ENCODE measurements around the gene KCNK6. TPM values are rescaled to one million over a fixed set of nuclear protein-coding genes. Genes with fewer than 3 reads are reported as not detected.
A peak's percentile ranks its signal among the peaks of the same experiment; 100 is the strongest.

The KCNK6 gene
- total and polyA plus RNA-seq, 3 experiments from 2014 or later = 3.6 to 11.1 (median 10.1) TPM

GRCh38 chr19:38303517-38304351 lies 15.9 kb upstream of the KCNK6 start, which contains the start of gene C19orf33:
Gene C19orf33 (plus strand): TSS chr19:38304251. CDS start chr19:38304262, 11 bp downstream.
- ChIA-PET CTCF (no interaction called here), POLR2A (no interaction called here)
- Mint-ChIP-seq H3K4me1 (no peaks in the 10 kb centered on the region), H3K27me3 (no peaks in the 10 kb centered on the region), H3K27ac (peak within 1 kb of the TSS in 2 of 8 donors; percentile 43 to 50), H3K36me3 (peaks cover 0 to 27% (median 3%) of the 10 kb centered on the region in 3 donors), H3K4me3 (no peak within 1 kb of the TSS), H3K9me3 (no peaks in the 10 kb centered on the region)
- Histone ChIP-seq H3K36me3 (ENCODE audit: insufficient read depth, low read length) (no peaks in the 10 kb centered on the region), H3K4me1 (ENCODE audit: insufficient read depth, low read length) (no peaks in the 10 kb centered on the region), H3K4me3 (ENCODE audit: low read length) (no peak within 1 kb of the TSS), H3K9me3 (ENCODE audit: low read length) (no peaks in the 10 kb centered on the region), H3K27ac (ENCODE audit: low read depth, low read length) (no peak within 1 kb of the TSS), H3K27me3 (ENCODE audit: insufficient read depth, low read length, poor library complexity, severe bottlenecking) (no peaks in the 10 kb centered on the region)
- no peak for DNase-seq

DNA sequence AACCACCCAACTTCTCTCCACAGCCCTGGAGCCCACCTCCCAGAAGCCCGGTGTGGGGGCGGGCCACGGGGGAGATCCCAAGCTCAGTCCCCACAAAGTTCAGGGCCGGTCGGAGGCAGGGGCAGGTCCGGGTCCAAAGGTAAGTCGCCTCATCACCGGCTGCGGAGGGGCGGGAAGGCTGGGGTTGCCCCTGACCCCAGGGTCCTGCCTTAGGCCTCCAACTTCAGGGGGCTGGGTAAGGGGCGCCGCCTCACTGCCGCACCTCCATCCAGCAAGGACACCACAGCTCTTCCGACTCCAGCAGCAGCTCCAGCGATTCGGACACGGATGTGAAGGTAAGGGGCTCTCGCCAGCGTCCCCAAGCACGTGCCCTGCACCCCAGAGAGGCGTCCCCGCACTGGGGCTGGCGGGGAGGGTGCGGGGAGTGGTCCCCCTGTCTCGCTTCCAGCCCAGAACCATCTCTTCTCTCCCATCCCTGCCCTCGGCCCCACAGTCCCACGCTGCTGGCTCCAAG lies 15.2 kb upstream of the KCNK6 start:
- Mint-ChIP-seq H3K36me3 (peaks cover 0 to 31% (median 3%) of the 10 kb centered on the region in 3 donors), H3K4me3 (no peak overlapping the region), H3K27me3 (no peaks in the 10 kb centered on the region), H3K4me1 (no peaks in the 10 kb centered on the region), H3K27ac (no peak overlapping the region), H3K9me3 (no peaks in the 10 kb centered on the region)
- no peaks in the 10 kb centered on the region for H3K36me3 ChIP-seq (ENCODE audit: insufficient read depth, low read length)
- H3K27me3 ChIP-seq (ENCODE audit: insufficient read depth, low read length, poor library complexity, severe bottlenecking) = no peaks in the 10 kb centered on the region
- no peak overlapping the region for H3K27ac ChIP-seq (ENCODE audit: low read depth, low read length)
- CTCF ChIA-PET = no interaction called here
- no peak overlapping the region for H3K4me3 ChIP-seq (ENCODE audit: low read length)
- no peaks in the 10 kb centered on the region for H3K4me1 ChIP-seq (ENCODE audit: insufficient read depth, low read length)
- DNase-seq = no peak
- no peaks in the 10 kb centered on the region for H3K9me3 ChIP-seq (ENCODE audit: low read length)
- POLR2A ChIA-PET = no interaction called here

- H3K9me3 Mint-ChIP-seq = no peaks in the 10 kb centered on the region
- H3K9me3 ChIP-seq (ENCODE audit: low read length) = no peaks in the 10 kb centered on the region
- POLR2A ChIA-PET = no interaction called here
- H3K4me3 ChIP-seq (ENCODE audit: low read length) = no peak overlapping the region
- no peak overlapping the region for H3K27ac ChIP-seq (ENCODE audit: low read depth, low read length)
- DNase-seq = no peak
- H3K4me1 Mint-ChIP-seq = no peaks in the 10 kb centered on the region
- H3K36me3 Mint-ChIP-seq = peaks cover 0 to 34% (median 3%) of the 10 kb centered on the region in 3 donors
- H3K27ac Mint-ChIP-seq = peak overlapping the region in 1 of 8 donors; percentile 60
- no peaks in the 10 kb centered on the region for H3K4me1 ChIP-seq (ENCODE audit: insufficient read depth, low read length)
- no peaks in the 10 kb centered on the region for H3K36me3 ChIP-seq (ENCODE audit: insufficient read depth, low read length)
- H3K27me3 ChIP-seq (ENCODE audit: insufficient read depth, low read length, poor library complexity, severe bottlenecking) = no peaks in the 10 kb centered on the region
- H3K4me3 Mint-ChIP-seq = no peak overlapping the region
- H3K27me3 Mint-ChIP-seq = no peaks in the 10 kb centered on the region
- CTCF ChIA-PET = no interaction called here
Measured at GRCh38 chr19:38304866-38305429, 14.7 kb upstream of the KCNK6 start.

GRCh38 chr19:38306236-38306635 lies 13.4 kb upstream of the KCNK6 start:
- H3K4me3 ChIP-seq (ENCODE audit: low read length) = no peak overlapping the region
- H3K9me3 Mint-ChIP-seq = no peaks in the 10 kb centered on the region
- no peaks in the 10 kb centered on the region for H3K4me1 ChIP-seq (ENCODE audit: insufficient read depth, low read length)
- DNase-seq = no peak
- no peak overlapping the region for H3K4me3 Mint-ChIP-seq
- H3K36me3 Mint-ChIP-seq = peaks cover 0 to 41% (median 3%) of the 10 kb centered on the region in 3 donors
- no peak overlapping the region for H3K27ac ChIP-seq (ENCODE audit: low read depth, low read length)
- CTCF ChIA-PET = interaction anchor here (0.8 kb wide), 1 partner anchor 54 kb away, joined by 3 read pairs; no protein-coding TSS in a partner anchor
- no peaks in the 10 kb centered on the region for H3K27me3 ChIP-seq (ENCODE audit: insufficient read depth, low read length, poor library complexity, severe bottlenecking)
- H3K27me3 Mint-ChIP-seq = no peaks in the 10 kb centered on the region
- H3K27ac Mint-ChIP-seq = no peak overlapping the region
- POLR2A ChIA-PET = interaction anchor here (0.6 kb wide), 1 partner anchor 398 kb away, joined by 3 read pairs; no protein-coding TSS in a partner anchor
- no peaks in the 10 kb centered on the region for H3K36me3 ChIP-seq (ENCODE audit: insufficient read depth, low read length)
- peaks cover 0 to 10% (median 4%) of the 10 kb centered on the region in 3 donors for H3K4me1 Mint-ChIP-seq
- H3K9me3 ChIP-seq (ENCODE audit: low read length) = no peaks in the 10 kb centered on the region

GRCh38 chr19:38307076-38307475 lies 12.6 kb upstream of the KCNK6 start:
- Histone ChIP-seq H3K27me3 (ENCODE audit: insufficient read depth, low read length, poor library complexity, severe bottlenecking) (no peaks in the 10 kb centered on the region), H3K4me3 (ENCODE audit: low read length) (no peak overlapping the region), H3K4me1 (ENCODE audit: insufficient read depth, low read length) (no peaks in the 10 kb centered on the region), H3K27ac (ENCODE audit: low read depth, low read length) (no peak overlapping the region), H3K9me3 (ENCODE audit: low read length) (no peaks in the 10 kb centered on the region), H3K36me3 (ENCODE audit: insufficient read depth, low read length) (no peaks in the 10 kb centered on the region)
- H3K4me3 Mint-ChIP-seq = no peak overlapping the region
- ChIA-PET CTCF (no interaction called here), POLR2A (no interaction called here)
- peaks cover 0 to 14% (median 4%) of the 10 kb centered on the region in 3 donors for H3K4me1 Mint-ChIP-seq
- H3K36me3 Mint-ChIP-seq = peaks cover 0 to 43% (median 4%) of the 10 kb centered on the region in 3 donors
- no peaks in the 10 kb centered on the region for H3K27me3 Mint-ChIP-seq
- no peak for DNase-seq
- no peaks in the 10 kb centered on the region for H3K9me3 Mint-ChIP-seq
- no peak overlapping the region for H3K27ac Mint-ChIP-seq

- Mint-ChIP-seq H3K36me3 (peaks cover 0 to 43% (median 4%) of the 10 kb centered on the region in 3 donors), H3K27me3 (no peaks in the 10 kb centered on the region), H3K4me1 (peaks cover 0 to 16% (median 8%) of the 10 kb centered on the region in 3 donors), H3K9me3 (no peaks in the 10 kb centered on the region), H3K27ac (peak overlapping the region in 1 of 8 donors; percentile 11), H3K4me3 (no peak overlapping the region)
- H3K4me1 ChIP-seq (ENCODE audit: insufficient read depth, low read length) = no peaks in the 10 kb centered on the region
- no peak overlapping the region for H3K27ac ChIP-seq (ENCODE audit: low read depth, low read length)
- ChIA-PET CTCF (no interaction called here), POLR2A (no interaction called here)
- no peaks in the 10 kb centered on the region for H3K9me3 ChIP-seq (ENCODE audit: low read length)
- H3K4me3 ChIP-seq (ENCODE audit: low read length) = no peak overlapping the region
- H3K27me3 ChIP-seq (ENCODE audit: insufficient read depth, low read length, poor library complexity, severe bottlenecking) = no peaks in the 10 kb centered on the region
- no peaks in the 10 kb centered on the region for H3K36me3 ChIP-seq (ENCODE audit: insufficient read depth, low read length)
- DNase-seq = no peak
Measured at GRCh38 chr19:38307597-38307996, 12.0 kb upstream of the KCNK6 start.

DNA sequence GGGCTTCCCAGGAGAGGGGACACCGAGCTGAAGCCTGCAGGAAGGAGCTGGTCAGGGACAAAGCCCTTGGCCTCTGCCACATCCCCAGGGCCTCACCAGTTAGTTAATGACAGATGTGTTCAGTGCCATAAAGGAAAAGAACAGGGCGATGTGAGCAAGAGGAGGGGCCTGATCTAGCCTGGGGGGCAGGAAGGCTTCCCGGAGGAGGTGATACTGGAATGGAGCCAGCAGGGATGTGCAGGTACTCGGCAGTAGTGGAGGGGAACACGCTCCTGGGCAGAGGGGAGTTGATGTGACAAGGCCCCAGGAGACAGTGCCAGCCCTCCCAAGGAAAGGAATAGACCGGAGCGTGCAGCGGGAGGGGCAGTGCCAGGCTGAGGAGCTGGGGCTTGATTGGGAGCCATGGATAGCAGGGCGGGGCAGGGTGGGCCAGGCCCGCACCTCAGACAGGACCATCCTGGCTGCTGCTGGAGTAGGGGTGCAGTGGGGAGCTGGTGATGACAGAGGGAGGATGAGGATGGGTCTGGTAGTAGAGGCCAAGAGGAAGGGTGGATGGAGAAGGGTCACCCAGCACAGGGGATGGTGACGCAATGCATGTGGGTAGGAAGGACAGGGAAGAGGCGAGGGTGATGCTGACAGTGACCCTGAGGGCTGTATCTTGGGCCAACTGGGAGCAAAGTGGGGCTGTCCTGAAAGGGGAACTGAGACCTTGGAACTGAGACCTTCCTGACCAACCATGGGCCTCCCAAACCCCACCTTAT lies 11.5 kb upstream of the KCNK6 start:
- Mint-ChIP-seq H3K4me1 (peaks cover 0 to 17% (median 9%) of the 10 kb centered on the region in 3 donors), H3K9me3 (no peaks in the 10 kb centered on the region), H3K27me3 (no peaks in the 10 kb centered on the region), H3K27ac (peak overlapping the region in 1 of 8 donors; percentile 17), H3K36me3 (peaks cover 0 to 43% (median 4%) of the 10 kb centered on the region in 3 donors), H3K4me3 (no peak overlapping the region)
- ChIA-PET POLR2A (no interaction called here), CTCF (no interaction called here)
- no peak for DNase-seq
- H3K4me3 ChIP-seq (ENCODE audit: low read length) = no peak overlapping the region
- no peaks in the 10 kb centered on the region for H3K36me3 ChIP-seq (ENCODE audit: insufficient read depth, low read length)
- no peaks in the 10 kb centered on the region for H3K27me3 ChIP-seq (ENCODE audit: insufficient read depth, low read length, poor library complexity, severe bottlenecking)
- no peaks in the 10 kb centered on the region for H3K4me1 ChIP-seq (ENCODE audit: insufficient read depth, low read length)
- H3K9me3 ChIP-seq (ENCODE audit: low read length) = no peaks in the 10 kb centered on the region
- H3K27ac ChIP-seq (ENCODE audit: low read depth, low read length) = no peak overlapping the region
